HG03460 (cell line): ENCODE measurements around the gene UBE2I.

ENCODE experiments used
- ATAC-seq: cut with Tn5 transposase; IDR thresholded peaks from one replicate; pipeline ENCODE4 v1.9.1; 2021; ENCODE audit not compliant: unreplicated experiment

The UBE2I gene

GRCh38 chr16:1355591-1355990, 46.2 kb downstream of the UBE2I start:
- ATAC-seq, result no peak

GRCh38 chr16:1356061-1356900, 46.8 kb downstream of the UBE2I start:
- ATAC-seq, result no peak

GRCh38 chr16:1357906-1358566, 48.6 kb downstream of the UBE2I start:
- ATAC-seq, result no peak

GRCh38 chr16:1361685-1362360, 52.4 kb downstream of the UBE2I start:
- ATAC-seq, result no peak

- no peak for ATAC-seq
Observed at GRCh38 chr16:1362807-1363206, 53.4 kb downstream of the UBE2I start.

- no peak for ATAC-seq
Observed at GRCh38 chr16:1363501-1364041, 54.1 kb downstream of the UBE2I start.

GRCh38 chr16:1364510-1364909, 55.1 kb downstream of the UBE2I start:
- no peak for ATAC-seq

GRCh38 chr16:1366060-1366711, 56.8 kb downstream of the UBE2I start:
- ATAC-seq, result no peak

- ATAC-seq, result no peak
Observed at GRCh38 chr16:1366712-1367299, 57.4 kb downstream of the UBE2I start.

GRCh38 chr16:1367486-1368174, 58.2 kb downstream of the UBE2I start:
- no peak for ATAC-seq

GRCh38 chr16:1371054-1371978, 61.9 kb downstream of the UBE2I start:
- no peak for ATAC-seq

GRCh38 chr16:1372292-1372950, 63.0 kb downstream of the UBE2I start:
- ATAC-seq, result no peak

- ATAC-seq, result no peak
Observed at GRCh38 chr16:1374418-1375297, 65.2 kb downstream of the UBE2I start.

- no peak for ATAC-seq
Observed at GRCh38 chr16:1375298-1375640, 65.8 kb downstream of the UBE2I start.

GRCh38 chr16:1375741-1376410, 66.4 kb downstream of the UBE2I start:
- ATAC-seq, result no peak
